GM21786 (cell line): ENCODE results near the gene WNT9A.

Experiments
- ATAC-seq: cut with Tn5 transposase; IDR thresholded peaks from one replicate; pipeline ENCODE4 v1.9.1; 2021; ENCODE audit not compliant: unreplicated experiment

WNT9A gene

DNA sequence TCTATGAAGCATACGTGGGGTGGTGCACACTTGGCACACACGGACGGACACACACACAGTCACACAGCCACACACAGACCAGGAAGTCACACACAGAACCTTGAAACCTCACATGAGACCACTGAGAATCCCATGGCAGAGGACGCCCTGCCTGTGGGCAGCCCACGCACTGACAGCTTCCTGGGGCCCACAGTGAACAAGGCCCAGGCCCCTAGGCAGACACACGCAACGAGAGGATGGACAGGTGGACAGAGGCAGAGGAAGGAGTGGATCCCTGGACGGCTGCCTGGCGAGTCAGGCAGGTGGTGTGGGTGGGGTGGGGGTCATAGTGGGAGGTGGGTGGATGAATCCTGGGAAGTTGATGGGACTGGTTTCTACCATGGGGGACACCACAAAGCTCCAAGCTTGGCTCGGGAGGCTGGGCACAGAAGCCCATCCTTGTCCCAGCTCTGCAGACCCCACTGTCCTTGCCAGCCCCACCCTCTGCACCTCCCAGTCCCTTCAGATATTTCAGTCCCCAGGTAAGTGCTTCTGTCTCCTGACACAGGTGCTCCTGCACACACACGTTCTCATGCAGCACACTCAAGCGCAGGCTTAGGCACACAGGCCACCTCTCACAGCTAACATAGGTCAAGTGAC lies 49.1 kb downstream of the WNT9A start:
- ATAC-seq = no peak

DNA sequence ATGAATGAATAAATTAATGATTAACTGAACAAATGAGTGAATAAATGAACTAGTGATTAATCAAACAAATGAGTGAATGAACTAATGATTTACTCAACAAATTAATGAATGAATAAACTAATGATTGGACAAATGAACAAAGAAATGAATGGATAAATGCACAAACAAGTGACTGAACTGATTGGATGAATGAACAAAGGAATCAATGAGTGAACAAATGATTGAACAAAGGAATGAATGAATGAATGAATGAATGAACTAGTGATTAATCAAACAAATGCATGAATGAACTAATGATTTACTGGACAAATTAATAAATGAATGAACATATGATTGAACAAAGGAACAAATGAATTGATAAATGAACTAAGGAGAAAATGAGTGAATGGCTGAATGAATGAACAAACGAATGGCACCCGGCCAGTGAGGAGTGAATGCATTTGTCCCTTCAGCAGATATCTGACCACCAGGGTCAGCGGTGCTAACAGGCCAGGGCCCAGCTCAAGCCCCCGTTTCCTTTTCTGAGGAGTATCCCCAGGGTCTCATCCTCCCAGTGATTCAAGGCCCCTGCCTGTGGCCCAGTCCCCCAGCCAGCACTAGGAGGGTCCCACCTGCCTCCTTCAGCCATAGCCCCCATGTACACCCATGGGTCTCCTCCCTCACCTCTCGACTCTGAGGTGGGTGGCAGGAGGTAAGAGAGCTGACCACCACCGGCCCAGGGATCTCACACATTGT lies 49.9 kb downstream of the WNT9A start:
- no peak for ATAC-seq

DNA sequence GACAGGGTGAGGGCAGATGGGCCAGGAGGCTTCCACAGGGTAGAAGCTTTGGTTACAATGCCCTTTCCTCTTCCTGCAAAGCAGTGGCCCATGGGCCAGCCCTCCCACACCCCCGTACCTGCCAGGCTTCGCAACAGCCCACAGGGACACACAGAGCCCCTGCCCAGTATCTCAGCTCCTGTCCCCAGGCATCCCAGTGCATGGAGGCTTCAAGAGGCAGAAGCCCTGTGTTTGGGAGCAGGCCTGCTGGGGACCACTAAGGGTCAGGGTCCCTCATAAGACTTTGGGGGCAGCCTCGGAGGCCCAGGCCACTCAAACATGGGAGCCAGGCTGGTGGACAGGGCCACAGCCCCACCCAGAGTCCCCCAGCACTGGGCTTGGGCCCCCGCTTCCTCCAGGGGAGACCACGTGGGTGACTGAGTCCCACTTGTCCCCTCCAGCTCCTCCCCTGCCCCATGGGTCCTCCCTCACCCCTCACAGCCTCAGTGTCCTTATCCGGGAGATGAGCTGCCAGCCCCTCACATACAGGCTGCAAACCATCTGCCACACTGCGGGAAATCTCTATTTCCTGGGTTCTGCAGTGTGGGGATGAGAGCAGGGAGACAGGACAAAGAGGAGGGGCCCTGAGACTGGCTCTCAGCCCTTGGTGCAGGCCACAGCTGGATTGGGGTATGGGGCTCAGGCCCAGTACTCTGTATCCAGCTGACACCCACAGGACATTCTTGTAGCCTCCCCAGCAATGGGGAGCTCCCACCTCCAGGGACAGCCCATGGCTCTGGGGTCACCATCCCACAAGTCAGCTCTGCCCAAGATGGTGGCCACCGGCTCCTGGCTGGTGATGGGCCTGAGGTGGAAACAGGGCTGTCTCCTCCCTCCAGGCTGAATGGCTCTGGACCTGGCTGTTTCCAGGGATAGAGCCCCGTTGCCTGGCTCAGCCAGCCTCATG lies 50.7 kb downstream of the WNT9A start:
- no peak for ATAC-seq

DNA sequence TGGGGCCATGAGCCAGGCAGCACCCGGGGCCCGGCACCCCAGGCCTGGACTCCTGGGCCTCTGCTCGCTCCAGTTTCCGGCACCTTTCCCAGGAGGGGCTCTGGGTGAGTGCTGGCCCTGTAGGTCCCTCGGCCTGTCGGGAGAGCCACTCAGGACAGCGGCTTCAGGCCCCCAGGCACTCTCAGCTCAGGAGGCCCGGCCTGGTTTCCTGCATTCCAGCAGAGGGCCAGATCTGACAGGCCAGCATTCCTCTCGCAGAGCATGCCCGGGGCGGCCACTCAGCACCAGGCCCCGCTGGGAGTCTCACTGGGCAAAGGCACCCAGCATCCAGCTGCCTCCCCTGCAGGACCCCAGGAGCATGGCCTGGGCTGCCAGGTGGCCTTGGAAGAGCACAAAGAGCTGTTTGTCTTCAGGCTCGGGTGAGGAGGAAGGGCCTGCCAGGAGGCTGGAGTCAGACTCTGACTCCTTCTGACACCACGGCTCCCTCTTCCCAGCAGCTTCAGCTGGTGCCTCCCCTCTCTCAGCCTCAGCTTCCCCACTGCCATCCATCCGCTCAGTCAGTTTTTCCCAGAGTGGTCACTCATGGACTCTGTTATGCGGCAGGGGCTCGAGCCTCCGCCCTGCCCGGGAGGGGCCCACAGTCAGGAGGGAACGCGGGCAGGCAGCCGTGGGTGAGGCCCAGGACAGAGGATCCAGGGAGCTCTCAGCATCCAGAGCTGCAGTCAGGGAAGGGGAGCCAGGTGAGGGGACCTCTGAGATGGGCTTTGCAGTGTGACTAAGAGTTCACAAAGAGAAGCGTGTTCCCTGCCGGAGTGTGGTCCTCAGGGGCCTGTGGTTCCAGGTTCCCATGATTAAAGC lies 51.7 kb downstream of the WNT9A start:
- no peak for ATAC-seq

DNA sequence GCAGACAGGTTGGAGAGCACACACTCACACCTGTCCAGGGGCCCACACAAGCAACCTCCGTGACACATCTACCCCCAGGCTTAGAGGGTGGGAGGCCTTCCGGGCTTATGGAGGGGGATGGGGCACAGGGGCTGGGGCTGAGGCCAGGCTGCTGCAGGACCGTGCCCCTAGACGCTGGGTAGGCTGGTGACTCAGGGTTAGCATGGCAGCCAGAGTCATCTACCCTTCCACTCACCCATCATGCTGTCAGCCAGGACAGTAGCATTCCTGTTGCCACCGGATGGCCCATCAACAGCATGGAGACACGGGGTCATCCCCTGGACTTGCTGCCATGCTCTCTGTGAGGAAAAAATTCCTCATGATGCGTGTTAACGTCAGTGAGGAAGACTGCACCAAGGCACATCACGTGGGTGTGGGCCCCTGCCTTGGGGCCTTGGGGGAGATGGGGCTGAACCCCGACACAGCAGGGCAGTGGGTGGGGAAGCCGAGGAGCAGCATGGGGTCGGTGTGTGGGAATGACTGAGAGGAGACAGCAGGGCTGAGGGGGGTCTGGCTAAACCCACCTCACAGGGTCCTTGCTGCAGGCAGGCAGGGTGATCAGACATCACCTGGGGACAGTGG lies 52.8 kb downstream of the WNT9A start:
- ATAC-seq = no peak

DNA sequence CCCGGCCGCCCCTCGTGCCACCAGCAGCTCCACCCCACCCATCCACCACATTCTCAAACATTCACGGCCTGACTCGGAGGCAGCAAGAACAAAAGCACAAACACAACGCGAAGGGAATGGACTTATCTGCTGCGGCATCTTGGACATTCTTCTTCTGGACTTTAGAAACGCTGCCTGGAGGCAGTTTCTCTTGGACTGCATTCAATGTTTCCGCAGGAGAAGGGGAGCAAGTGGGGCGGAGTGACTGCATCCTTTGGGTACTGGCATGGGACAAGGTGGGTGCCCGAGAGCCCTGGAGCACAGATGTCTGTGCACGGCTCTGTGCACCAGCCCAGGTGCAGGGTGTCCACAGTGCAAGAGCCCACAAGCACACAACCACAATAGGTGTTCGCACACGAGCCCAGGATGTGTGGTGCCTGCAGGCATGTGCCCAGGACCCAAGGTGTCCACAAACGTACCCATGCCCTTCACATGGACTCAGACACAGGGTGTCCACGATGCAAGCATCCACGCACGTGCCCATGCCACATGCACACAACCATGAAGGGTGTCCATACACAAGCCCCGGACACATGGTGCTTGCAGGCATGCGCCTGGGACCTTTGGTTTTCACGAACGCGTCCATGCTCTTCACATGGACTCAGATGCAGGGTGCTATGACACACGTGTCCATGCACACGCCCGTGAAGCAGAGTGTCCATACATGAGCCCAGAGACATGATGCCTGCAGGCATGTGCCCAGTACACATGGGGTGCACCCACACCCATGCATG lies 53.6 kb downstream of the WNT9A start:
- ATAC-seq = no peak

DNA sequence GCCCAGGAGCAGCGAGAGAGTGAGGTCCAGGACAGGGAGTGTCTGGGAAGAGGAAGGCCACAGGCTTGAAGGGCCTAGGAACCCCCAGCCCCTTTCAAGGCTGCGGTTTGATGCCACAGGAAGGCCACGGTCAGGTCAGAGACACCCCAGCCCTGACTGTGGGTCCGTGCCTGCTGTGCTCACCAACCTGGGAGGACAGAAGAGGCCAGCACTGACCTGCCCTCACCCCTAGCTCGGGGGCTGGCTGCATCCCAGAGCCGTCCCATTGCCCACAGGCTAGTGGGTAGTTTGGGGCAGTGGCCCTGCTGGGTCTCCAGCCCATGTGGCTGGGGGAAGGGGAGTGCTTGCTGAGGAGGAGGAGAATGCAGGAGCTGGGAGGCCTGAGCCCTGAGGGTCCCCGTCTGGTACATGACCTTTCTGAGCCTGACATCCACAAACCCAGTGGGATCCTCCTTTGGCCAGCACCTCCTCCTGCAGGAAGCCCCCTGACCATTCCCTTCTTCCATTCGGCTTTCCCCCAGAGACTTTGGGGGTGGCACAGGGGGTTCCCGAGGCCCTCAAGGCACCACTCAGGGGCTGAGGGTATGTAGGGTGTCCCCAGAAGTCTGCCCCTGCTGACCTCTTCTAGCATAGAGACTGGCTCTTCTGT lies 54.3 kb downstream of the WNT9A start:
- ATAC-seq = no peak

DNA sequence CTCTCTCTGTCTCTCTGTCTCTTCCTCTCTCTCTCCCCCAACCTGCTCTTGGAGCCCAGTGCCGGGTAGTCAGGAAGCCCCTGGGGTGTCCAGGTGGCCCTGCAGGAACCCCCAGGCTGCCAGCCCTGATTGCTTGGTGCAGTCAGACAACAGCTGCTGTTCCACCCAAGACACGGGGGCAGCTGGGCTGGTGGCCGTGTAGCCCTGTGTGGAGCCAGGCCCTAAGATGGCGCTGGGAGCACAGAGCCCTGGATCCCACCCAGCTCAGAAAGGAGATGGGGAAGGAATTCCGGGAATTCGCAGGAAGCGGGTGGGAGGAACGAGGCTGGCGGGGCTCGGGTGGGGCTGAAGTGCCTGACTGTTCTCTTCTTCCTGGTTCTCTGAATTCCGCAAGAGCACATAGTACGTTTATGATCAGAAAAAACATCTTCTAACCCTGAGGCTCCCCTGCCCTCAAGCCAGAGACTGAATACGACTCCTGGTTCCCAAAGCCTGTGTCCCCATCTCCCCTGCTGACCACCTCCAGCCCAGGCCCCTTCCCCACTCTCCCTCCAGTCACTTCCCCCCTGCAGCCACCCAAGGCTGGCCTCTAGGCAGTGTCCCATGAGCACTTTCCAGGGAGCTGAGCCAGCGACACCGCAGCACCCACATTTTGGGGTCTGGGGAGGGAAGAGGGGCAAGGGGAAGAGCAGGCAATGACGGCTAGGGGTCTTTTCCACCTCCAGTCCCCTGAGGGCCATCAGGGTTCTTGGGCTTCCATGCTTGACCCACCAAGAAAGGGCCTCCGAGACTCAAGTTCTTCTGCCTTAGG lies 55.0 kb downstream of the WNT9A start:
- no peak for ATAC-seq

DNA sequence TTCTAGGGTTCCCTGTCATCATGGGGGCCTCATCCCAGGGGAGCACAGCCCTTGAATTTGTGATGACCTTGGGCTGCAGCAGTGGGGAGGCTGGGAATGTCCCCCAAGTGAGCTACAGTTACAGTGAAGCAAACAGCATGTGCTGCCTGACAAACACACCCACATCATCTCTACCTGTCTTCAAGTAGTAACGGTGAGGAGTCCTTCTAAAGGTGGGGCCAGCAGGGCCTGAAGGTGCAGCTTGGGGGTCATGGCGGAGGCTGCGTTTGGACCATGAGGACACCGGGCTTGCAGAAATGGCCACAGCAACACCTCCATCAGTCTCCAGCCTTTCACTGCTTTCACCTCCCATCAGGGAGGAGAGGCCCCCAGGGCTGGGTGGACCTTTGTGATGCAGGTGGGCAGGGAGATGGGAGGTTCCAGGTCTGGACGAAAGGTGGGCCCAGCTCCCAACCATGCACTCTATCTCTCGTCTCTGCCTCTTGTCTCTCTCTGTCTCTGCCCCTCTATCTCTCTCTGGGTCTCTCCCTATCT lies 55.7 kb downstream of the WNT9A start:
- ATAC-seq = no peak

DNA sequence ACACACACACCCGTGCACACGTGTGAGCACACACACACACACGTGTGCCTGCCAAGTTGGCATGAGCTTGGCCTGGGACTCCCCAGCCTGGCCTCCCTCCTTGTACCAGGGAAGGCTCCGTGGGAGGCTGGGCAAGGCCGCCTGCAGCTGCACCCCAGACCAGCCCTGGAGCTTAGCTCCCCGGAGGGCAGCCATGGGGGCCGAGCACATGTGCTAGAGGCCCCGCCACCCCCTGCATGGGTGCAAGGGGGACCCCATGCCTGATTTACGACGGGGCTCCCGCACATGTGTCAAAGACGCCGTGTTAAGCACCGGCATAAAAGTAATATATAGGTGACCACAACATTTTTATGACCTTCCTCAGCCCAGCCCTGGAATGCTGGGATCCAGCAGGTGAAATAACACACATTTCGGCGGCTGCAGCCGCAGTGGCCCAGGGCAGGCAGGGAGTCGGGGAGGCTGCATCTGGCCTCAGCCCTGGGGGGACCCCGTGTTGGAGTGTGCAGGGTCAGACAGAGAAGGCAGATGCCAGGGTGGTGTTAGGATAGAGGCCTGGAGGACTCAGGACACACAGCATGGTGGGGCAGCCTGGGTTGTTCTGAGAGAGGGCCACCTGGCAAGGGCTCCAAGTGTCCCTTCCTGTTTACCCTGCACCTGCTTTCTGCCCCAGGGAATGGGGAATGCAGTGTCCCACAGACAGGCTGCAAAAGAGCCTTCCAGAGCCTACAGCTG lies 56.3 kb downstream of the WNT9A start:
- ATAC-seq = no peak

DNA sequence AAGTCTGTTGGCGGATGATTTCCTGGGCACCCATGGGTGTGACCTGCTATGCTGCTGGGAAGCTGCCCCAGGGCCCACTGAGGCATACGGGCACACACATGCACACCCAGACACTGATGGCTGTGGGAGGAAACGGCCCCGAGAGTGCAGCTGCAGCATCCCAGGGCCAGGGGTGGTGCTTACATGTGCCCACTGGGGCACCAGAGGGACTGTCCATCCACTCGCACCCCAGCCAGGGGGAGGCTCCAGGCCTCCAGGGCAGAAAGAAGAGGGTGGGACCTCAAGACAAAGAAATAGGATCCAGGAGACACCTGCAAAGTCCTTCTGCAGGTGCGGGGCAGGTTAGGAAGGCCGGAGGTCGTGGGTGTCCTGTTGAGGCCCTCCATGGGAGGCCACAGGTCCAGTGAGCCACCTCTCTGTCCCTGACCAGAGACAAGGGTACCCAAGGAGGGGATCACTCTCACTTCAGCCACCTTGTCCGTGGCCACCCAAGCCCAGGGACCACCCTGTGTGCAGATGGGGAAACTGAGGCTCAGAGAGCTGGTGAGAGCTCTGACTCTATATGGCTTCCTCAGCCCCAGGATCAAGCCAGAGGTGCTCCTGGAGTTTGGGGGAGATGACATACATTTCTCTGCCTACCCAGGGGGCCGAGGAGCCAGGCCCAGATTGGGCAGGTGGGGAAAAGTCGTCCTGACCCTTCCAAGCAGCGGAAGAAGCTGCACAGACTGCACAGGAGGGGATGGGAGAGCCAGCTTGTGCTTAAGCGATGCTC lies 57.1 kb downstream of the WNT9A start:
- no peak for ATAC-seq

DNA sequence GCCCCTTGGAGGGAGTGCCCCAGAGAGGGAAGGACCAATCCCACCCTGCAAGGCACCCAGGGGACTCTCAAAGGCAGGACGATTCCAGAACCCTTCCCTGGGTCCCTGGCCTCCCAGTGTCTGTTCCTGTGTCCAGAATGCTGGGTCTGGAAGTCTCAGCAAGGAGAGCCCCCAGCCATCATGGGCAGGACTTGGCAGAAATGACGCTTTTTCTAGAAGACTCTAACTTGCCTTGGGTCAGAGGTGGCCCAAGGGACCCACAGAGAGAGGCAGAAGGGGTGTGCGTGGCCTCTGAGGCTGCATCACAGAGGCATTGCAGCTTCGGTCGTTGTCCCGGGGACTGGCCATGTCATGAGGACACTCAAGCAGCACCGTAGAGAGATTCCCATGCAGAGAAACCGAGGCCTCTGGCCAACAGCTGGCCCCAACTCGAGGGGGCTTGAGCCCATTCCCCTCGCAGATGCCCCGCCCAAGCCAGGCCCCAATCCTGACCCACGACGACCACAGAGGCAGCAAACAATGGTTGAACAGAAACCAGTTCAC lies 57.8 kb downstream of the WNT9A start:
- no peak for ATAC-seq

DNA sequence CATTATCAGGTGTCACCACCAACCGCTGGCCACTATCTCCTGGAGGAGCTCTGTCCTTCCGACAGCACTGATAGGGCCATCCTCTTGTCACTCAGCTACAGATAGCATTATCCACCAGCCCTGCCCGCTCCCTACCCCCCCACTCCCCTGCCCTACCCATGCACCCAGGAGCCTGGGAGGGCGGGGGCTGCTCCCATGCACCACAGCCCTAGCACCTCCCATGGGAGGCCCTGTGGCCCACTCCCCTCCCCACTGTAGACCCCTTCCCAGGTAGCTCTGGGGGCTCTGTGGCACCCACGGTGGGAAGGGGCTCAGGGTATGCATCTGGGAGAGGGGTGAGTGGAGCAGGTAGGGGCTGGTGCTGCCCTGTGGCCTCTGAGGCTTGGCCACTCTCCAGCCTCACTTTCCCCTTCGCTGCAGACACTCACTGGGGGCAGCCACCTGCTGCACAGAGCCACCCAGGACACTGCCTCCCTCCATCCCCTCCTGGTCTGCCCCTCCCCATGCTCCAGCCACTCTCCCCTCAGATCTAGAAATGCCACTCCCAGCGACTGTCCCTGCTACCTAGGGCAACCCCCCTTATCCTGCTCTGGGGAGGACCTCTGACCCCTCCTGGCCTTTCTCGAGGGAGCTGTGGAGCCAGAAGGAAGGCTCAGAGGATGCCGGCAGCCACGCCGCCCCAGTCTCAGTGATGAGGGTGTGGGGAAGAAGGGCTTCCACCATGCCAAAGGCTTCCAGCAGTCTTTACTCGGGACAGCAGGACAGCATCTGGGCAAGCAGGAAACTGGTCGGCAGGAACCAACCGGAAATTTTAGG lies 58.5 kb downstream of the WNT9A start:
- ATAC-seq = no peak

DNA sequence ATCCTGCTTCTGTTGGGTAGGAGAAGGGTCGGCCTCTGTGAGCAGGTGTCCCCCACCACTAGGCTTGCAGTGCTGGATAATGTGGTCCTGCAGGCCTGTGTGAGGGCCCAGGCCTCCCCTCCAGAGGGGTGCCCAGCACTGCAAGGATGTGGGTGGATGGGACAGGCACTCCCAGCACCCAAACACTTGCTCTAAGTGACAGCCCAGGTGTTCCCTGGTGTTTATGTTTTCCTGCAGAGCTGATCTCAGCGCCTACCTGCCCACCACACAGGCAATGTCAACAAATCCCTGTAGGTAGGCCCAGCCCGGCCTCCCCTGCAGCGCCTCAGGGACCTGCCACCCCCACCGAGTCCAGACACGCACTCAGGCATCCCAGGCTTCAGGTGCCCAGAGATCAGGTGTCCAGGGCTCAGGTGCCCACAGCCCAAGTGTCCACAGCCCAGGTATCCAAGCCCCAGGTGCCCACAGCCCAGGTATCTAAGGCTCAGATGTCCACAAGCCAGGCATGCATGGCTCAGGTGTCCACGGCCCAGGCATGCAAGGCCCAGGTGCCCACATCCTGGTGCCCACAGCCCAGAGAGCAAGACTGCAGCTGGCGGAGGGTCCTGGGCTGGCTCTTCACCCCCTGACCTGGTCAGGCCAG lies 59.2 kb downstream of the WNT9A start:
- ATAC-seq = no peak
